ENCODE measurements around the gene ZRANB3. TPM values are rescaled to one million over a fixed set of nuclear protein-coding genes. Genes with fewer than 3 reads are reported as not detected.
"Not testable (repeated sequence)": the region's sequence is repeated elsewhere in the genome, so short reads cannot be mapped to it uniquely, and the experiment has no call there.

ZRANB3 gene
- total RNA-seq, 6 donors from 2014 or later, result 1.00 to 4.0 (median 2.0) TPM

GRCh38 chr2:135525786-135526185, 5.2 kb downstream of the ZRANB3 start:
- DNase-seq (no peak), ATAC-seq (ENCODE audit: low FRiP score in 2 of 2) (no peak)
- Histone ChIP-seq H3K36me3 (no peaks in the 10 kb centered on the region), H3K27ac (no peak overlapping the region), H3K27me3 (no peaks in the 10 kb centered on the region), H3K9me3 (no peaks in the 10 kb centered on the region), H3K4me1 (peaks cover 0 to 8% (median 6%) of the 10 kb centered on the region in 4 donors), H3K4me3 (no peak overlapping the region)
- TF ChIP-seq EP300 (IDR thresholded peaks at IDR 0.05) (no peak), POLR2A (IDR thresholded peaks at IDR 0.05) (no peak), POLR2AphosphoS5 (IDR thresholded peaks at IDR 0.05) (no peak), CTCF (IDR thresholded peaks at IDR 0.05) (no peak)
- WGBS, 2 donors, result 100% methylated on average over 1 of the region's 1 CpG

- H3K36me3 ChIP-seq, result no peaks in the 10 kb centered on the region
- 96 to 98% methylated on average over 2 of the region's 2 CpGs for WGBS, 2 donors
- DNase-seq, result no peak
- H3K9me3 ChIP-seq, result peaks cover 0 to 4% (median 0%) of the 10 kb centered on the region in 4 donors
- no peak for TF ChIP-seq CTCF (IDR thresholded peaks at IDR 0.05)
- TF ChIP-seq POLR2A (IDR thresholded peaks at IDR 0.05), result no peak
- no peak for TF ChIP-seq POLR2AphosphoS5 (IDR thresholded peaks at IDR 0.05)
- no peak for TF ChIP-seq EP300 (IDR thresholded peaks at IDR 0.05)
- H3K4me1 ChIP-seq, result no peaks in the 10 kb centered on the region
- H3K27ac ChIP-seq, result no peak overlapping the region
- ATAC-seq (ENCODE audit: low FRiP score in 2 of 2), result no peak
- H3K27me3 ChIP-seq, result no peaks in the 10 kb centered on the region
- no peak overlapping the region for H3K4me3 ChIP-seq
Measured at GRCh38 chr2:135512099-135512498, 18.9 kb downstream of the ZRANB3 start.

GRCh38 chr2:135510577-135510976, 20.4 kb downstream of the ZRANB3 start:
- no peak for DNase-seq
- H3K27me3 ChIP-seq, result no peaks in the 10 kb centered on the region
- H3K4me3 ChIP-seq, result no peak overlapping the region
- ATAC-seq (ENCODE audit: low FRiP score in 2 of 2), result no peak
- H3K36me3 ChIP-seq, result no peaks in the 10 kb centered on the region
- no peaks in the 10 kb centered on the region for H3K4me1 ChIP-seq
- no peak overlapping the region for H3K27ac ChIP-seq
- 91 to 98% methylated on average over 5 of the region's 5 CpGs for WGBS, 2 donors
- no peak for TF ChIP-seq CTCF (IDR thresholded peaks at IDR 0.05)
- H3K9me3 ChIP-seq, result peaks cover 0 to 3% (median 0%) of the 10 kb centered on the region in 4 donors

- no peak for ATAC-seq (ENCODE audit: low FRiP score in 2 of 2)
- no peak for DNase-seq
- no peaks in the 10 kb centered on the region for H3K4me1 ChIP-seq
- peaks cover 0 to 1% (median 0%) of the 10 kb centered on the region in 4 donors for H3K9me3 ChIP-seq
- no peaks in the 10 kb centered on the region for H3K36me3 ChIP-seq
- no peak for TF ChIP-seq CTCF (IDR thresholded peaks at IDR 0.05)
- H3K27ac ChIP-seq, result no peak overlapping the region
- H3K4me3 ChIP-seq, result no peak overlapping the region
- no peaks in the 10 kb centered on the region for H3K27me3 ChIP-seq
- WGBS, 2 donors, result 89 to 93% methylated on average over 1 of the region's 1 CpG
Measured at GRCh38 chr2:135504811-135505210, 26.2 kb downstream of the ZRANB3 start.

- not testable (repeated sequence) for H3K36me3 ChIP-seq; DNase-seq; H3K4me1 ChIP-seq; H3K4me3 ChIP-seq; H3K27me3 ChIP-seq; ATAC-seq (ENCODE audit: low FRiP score in 2 of 2); H3K27ac ChIP-seq
- 97 to 99% methylated on average over 7 of the region's 7 CpGs for WGBS, 2 donors
- peaks cover 6 to 14% (median 12%) of the 10 kb centered on the region in 4 donors for H3K9me3 ChIP-seq
Measured at GRCh38 chr2:135498588-135498987, 32.4 kb downstream of the ZRANB3 start.
